A172 (cell line): ENCODE results near the gene KRT86. TPM values are rescaled to one million over a fixed set of nuclear protein-coding genes. Genes with fewer than 3 reads are reported as not detected.
"Not testable (repeated sequence)": the region's sequence is repeated elsewhere in the genome, so short reads cannot be mapped to it uniquely, and the experiment has no call there.

ENCODE experiments used
- DNase-seq: peaks from one replicate; pipeline ENCODE4 v3.0.0-alpha.2; 2015; ENCODE audit warnings: low spot score
- total RNA-seq: library from RNA; depleted of rRNA; stranded (reverse); fragments of >200 nt; shearing (Covaris generic); gene quantifications from 2 replicates; pipeline ENCODE4 v1.2.3, GENCODE V29; 2014

KRT86 gene
- total RNA-seq, 1 experiment from 2014 or later, result 1.6 TPM

DNA sequence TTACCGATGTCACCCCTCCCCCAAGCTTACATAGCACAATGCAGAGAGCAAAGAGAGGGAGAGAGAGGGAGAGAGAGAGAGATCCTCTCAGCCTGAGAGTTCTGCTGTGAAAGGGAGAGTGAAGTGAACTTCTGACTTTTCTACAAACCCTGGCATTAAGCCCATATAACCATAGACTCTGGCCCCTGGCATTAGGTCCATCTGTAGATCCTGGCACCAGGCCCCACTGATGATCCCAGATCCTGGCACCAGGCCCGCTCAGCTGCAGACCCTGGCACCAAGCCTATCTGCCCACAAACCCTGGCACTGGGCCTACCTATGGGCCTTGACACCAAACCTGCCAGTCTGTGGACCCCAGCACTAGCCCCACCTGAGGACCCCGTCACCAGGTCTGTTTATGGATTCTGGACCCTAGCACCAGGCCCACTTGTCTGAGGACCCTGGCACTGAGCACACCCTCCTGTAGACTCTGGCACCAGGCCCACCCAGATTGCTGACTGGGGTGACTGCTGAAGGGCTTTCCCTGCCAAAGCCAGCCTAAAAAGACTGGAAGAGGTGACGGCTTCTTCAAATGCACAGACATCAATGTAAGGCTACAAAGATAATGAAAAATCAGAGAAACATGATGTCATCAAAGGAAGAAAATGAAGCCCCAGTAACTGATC is 61.3 kb downstream of the KRT86 start:
- DNase-seq, result no peak

DNA sequence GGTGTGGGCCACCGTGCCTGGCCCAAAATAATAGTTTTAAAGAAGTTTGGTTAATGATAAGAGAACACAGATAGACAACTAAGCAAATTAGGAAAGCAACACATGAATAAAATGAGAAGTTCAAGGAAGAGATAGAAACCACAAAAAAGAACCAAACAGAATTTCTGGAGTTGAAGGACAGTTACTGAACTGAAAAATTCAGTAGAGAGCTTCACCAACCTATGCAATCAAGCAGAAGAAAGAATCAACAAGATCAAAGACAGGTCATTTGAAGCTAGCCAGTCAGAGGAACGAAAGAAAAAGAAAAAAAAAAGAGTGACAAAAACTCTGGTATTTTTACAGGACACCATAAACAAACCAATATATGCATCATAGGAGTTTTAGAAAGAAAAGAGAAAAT is 62.2 kb downstream of the KRT86 start:
- no peak for DNase-seq

DNA sequence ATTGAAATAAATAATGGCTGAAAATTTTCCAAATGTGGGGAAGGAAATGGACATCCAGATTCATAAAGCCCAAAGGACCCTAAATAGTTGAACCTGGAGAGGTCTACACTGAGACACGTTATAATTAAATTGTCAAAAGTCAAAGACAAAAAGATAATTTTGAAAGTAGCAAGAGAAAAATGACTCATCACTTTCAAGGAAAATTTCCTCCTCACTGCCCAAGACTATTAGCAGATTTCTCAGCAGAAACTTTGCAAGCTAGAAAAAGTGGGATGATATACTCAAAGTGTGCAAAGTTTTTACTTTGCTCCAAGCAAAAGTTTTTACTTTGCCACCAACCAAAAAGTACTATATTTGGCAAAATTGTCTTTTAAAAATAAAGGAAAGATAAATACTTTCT is 62.6 kb downstream of the KRT86 start:
- DNase-seq, result peak; percentile 40

DNA sequence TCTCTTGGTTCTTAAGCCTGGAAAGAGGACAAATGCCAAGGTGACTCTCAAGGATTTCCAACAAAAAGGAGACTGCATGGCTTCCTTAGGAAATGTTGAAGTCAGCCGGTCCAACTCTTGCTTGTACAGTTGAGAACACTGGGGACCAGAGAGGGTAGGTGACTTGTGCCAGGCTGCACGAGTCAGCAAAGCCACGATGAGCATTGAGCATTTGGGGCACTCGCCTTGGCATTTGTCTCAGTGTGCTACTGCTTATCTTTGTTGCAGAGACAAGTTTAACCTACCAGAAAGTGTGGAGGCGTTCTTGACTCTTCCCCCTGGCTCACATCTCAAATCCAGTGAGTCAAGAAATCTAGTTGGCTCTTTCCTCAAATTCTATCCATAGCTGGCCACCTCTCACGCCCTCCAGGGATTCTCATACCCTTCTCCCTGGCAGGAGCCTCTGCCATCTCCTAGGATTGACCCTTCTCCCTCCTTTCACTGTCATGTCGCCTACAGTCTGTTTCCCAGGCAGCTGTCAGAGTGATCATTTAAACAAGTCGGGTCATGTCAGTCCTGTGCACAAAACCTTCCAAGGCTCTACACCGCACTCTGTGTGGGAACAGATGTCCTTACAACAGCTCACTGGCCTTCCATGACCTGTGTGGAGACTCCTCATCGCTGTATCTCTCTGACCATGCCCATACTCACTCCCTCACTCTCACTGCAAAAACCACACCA is 64.0 kb downstream of the KRT86 start:
- no peak for DNase-seq

DNA sequence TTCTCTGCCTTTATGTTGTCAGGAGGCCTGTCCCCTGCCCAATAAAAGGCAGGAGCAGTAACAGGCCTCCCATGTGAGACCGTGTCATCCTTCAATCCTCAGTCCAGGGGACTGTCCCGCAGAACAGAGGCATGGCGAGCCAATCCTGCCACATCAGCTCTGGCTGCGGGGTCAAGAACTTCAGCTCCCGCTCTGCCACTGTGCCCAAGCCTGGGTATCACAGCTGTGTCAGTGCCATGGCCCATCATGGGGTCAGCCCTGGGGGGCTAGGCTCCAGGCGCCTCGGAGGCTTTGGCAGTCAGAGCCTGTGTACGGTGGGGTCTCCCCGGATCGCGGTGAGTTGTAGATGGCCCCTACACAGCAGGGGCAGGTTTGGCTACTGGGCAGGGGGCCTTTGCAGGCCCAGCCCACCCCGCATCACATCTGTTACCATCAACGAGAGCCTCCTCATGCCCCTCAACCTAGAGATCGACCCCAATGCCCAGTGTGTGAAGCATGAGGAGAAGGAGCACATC is 66.7 kb downstream of the KRT86 start:
- DNase-seq, result no peak

DNA sequence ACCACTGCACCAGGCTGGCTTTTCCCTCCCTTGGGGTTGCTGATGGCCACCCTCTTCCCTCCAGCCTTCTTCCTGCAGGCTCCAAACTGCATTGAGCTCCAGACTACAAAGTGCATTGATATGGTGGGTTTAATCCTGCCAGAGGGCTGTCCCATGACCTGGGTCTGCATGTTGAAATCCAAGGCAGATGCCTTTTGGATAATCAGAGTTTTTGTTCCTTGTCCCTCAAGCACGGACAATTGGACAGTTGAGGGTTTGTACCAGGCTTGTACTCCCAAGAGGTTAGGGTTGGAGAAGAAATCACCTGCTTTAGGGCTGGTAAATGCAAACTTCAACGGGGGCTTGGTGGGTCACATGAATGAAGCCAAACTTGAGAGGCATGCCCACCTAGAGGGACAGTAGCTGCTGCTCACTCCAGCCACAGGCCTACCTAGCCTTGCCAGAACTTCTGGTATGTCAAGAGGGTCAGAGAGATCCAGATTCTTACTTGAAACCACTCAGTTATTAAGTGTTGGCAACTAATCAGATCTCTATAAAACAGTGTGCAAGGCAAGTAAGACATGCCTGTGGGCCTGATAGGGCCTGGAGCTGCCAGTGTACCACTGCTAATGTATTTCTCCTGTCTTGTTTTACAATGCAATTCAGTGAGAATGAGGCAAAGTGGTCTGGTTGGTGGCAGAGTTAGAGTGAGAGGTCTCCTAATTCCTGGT is 68.5 kb downstream of the KRT86 start:
- DNase-seq, result no peak

DNA sequence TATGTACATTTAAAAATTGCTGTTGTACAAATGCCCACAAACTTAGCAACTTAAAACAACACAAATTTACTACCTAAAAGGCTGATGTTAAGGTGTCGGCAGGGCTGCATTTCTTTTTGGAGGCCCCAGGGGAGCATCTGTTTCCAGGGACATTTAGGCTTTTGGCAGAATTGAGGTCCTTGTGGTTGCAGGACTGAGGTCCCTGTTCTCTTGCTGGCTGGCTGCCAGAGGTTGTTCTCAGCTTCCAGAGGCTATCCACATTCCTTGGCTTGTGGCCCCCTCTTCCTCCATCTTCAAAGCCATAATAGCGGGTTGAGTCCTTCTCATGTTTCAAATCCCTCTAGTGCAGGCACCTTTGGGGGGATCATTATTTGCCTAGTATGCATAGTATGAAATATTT is 69.1 kb downstream of the KRT86 start:
- no peak for DNase-seq

DNA sequence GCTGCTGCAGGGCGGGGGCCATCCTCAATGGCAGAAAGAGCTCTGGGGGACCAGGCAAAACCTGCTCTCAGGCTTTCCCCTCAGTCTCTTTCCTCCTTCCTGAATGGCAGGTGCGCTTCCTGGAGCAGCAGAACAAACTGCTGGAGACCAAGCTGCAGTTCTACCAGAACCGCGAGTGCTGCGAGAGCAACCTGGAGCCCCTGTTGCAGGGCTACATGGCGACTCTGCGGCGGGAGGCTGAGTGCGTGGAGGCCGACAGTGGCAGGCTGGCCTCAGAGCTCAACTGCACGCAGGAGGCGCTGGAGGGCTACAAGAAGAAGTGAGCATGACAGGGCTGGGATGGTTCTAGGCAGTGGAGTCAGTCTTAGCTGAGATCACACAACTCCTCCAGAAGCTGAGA is 69.7 kb downstream of the KRT86 start:
- DNase-seq, result no peak

DNA sequence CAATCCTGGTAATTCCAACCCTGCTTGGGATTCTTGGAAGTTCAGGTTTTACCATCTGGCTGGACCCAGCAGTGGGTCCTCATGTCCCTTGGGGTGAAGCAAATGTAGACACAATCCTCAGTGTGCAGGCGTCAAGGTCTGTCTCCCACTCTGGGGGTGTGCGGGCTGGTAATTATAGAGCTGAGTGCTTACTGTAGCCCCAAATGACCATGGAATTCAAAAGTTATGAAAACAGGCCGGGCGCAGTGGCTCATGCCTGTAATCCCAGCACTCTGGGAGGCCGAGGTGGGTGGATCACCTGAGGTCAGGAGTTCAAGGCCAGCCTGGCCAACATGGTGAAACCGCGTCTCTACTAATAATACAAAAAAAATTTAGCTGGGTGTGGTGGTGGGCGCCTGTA is 70.6 kb downstream of the KRT86 start:
- not testable (repeated sequence) for DNase-seq

DNA sequence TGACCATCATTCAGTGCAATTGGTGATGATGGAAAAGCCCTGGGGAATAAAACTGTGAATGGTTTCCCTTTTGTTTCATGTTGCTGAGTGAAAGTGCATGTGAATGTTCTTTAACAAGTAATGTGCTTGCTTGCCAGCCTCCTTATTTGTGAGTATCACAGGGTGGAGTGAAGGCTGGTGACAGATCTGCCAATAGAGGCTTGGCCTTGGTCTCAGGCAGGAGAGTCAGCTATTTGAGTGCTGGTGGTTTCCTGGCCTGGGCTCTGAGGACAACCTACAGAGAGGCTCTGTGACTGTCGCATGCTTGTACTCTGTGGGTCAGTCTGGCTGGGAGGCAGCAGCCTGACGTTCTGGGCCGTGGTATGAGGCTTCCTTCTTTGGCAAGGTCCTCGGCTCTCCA is 72.1 kb downstream of the KRT86 start:
- no peak for DNase-seq

DNA sequence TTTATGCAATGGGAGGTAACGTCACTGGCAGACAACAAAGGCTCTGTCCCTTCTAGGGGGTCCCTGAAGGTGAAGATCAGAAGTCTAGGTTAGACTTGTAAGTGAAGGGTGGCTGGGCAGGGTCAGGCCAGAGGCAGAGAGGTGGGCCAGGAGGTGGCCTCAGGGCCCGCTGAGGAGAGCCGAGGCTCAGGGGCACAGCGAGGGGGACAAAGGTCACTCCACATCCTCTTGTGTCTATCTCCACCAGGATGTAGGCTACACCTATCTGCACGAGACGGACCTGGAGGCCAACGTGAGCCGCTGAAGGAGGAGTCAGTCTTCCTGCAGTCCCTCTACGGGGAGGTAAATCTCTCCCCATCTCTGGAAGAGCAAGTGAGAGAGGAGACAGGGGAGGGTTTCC is 72.6 kb downstream of the KRT86 start:
- DNase-seq, result no peak

DNA sequence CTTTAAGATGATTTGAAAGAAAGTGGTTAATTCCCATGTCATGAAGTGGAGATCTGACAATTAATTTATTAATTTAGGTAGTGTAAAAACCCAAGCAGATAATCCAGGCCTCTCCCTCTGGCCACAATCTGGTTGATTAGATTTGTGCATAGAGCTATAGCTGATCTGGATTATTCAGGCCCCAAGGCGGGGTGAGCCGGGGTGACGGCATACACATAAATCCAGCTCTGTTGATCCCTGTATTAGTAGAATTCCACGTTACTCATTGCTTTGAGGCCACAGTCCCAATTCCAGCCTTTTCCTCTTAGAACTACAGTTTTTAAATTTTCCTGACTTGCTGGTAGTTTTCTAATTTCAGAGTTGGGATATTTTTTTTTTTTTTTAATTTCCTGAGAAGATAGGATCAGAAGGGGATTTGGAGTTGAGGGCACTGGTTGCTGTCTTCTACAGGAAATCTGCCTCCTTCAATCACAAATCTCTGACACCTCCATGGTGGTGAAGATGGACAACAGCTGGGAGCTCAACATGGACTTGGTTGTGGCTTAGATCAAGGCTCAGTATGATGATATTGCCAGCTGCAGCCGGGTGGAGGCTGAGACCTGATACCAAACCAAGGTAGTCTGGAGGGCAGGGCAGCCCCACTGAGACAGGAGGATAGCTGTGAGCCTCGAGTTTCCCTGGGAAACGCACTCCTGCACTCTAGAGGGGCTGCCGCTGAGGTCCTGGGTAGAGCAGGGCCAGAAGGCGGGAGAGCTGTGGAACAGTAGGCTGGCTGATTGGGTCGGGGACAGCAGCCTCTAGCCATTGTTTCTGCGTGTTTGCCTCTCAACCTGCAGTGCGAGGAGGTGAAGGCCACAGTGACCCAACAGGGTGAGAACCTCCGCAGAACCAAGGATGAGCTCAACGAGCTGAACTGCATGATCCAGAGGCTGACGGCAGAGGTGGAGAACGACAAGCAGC is 73.4 kb downstream of the KRT86 start:
- no peak for DNase-seq

DNA sequence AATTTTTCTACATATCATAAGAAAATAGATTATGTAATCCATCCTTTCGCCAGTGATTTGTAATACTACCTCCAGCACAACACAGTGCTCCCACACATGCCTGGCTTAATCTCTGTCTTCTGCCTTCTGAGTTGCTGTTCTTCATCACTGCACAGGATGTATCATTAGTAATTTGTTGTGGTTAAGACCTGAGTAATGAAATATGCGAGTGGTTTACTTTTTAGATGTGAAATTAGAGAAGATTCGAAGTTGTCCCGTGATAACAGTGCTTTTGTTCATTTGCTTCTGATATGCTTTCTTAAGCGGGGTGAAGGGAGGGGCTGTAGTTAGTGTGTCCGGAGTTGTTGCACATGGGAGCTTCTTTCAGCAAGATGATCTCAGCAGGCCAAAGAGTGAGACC is 74.8 kb downstream of the KRT86 start:
- no peak for DNase-seq

DNA sequence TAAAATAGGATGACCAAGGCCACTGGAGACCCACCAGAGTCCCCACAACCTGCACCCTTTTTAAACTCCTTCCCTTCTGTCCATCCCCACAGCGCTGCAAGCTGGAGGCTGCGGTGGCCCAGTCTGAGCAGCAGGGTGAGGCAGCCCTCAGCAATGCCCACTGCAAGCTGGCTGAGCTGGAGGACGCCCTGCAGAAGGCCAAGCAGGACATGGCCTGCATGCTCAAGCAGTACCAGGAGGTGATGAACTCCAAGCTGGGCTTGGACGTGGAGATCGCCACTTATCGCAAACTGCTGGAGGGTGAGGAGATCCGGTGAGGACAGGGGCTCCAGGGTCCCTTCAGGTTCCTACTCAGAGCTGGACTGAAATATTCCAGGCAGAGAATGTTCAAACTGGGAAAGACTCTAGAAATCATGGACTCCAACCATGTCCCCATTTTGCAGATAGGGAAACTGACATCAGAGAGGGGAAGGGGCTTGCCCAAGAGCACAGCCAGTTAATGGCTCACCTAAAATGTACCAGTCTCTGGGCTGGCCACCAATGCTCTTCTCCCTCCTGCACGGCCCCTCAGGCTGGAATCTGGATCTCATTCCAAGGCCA is 75.7 kb downstream of the KRT86 start:
- no peak for DNase-seq

DNA sequence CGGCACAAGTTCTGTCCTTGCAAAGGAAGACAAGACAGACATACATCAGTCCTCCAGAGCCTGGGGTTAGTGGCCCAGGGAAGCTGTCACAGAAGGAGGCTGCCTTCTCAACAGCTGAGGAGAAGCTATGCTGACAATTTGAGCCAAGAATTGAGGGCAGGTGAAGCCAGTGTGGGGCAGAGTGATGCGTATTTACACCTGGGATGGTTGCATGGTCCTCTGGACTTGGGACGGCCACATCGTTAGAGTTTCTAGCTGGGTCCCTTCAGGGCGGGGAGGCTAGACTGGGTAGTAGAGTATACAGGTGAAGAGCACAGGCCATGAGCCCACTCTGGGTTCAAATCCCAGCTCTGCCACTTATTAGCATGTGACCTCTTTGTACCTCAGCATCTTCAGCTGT is 76.3 kb downstream of the KRT86 start:
- no peak for DNase-seq

DNA sequence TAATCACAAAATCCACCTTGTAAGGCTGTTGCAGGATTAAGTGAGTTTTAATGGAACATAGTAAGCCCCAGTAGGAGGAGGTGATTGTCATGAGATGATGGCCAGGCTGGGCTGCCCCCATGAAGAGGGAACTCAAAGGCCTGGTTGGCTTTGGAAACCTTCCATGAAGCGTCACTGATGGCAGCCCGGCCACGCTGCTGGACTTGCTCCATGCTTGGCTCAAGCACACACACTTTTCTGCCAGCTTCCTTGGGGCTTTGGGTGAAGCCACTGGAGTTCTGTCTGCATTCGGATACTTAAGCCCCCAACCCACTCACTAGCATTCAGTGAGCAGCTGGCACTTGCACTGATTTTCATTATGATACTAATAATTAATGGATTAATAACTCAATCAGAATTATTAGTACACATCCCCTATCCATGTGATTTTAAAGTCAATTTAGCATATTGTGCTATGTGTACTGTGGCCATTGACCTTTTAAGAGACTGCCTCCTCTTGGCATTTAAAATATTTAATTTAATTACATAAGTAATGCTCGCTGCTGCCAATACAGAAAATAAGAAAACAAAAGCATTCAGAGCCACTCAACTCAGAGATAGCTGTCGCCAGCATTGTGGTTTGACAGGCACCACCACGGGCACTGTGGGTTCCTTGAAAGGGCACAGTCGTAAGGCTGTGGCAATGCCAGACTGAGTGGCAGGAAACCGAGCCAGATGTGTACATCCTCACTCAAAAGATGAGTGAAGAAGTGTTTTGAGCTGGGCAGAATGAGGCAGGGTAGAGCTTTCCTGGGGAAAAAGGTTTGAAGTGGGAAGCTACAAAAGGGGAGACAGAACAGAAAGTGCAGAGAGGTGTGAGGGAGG is 77.0 kb downstream of the KRT86 start:
- DNase-seq, result no peak

DNA sequence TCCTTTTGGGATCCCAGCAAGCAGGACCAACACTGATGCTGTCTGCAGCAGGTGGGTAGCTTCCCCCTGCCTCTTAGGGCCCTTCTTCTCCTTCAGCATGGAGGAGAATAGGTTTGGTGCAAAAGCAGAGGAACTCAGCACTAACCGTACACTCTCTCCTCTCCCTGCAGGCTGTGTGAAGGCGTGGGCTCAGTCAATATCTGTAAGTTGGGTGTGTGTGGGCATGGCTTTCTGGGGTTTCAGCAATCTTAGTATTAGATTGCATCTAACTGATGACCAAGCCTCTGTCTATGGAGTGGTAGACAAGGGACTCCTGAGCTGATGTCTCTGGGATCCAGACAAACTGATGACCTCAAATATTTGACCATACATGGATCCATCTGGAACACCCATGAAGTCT is 78.5 kb downstream of the KRT86 start:
- no peak for DNase-seq

DNA sequence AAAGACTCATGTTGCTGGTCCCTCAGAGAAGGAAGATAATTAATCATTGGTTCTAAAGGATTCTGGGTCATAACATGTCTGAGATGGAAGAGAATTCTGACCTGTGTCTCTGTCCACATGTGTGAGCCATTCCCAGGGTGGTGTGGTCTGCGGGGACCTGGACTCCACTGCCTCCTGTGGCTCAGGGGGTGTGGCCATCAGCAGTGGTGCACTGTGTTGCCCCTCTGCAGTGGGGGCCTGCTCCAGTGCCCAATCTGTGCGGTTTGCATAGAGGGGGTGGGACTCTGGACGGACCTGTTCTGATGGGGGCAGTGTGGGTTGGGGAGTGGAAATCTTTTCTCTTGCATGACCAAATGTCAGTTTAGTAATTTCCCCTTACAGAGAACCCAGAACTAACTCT is 79.3 kb downstream of the KRT86 start:
- DNase-seq, result no peak

DNA sequence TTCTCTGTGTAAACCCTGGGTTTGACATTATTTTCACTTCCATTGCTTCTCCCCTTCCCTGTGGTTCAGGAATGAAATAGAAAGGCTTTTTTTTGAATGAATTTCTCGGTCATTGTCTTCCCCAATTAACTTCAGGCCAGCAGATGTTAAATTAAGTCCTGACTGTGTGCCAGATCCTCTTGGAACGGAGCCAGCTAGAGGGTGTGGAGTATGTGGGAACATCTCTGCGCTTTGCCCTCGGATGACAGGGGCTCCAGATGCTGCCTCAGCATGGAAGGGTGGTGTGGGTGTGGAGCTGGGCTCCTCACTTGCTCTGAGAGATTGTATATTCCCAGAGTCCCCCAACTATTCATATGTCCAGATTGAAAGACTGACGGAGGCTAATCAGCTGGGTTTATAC is 79.8 kb downstream of the KRT86 start:
- DNase-seq, result no peak

DNA sequence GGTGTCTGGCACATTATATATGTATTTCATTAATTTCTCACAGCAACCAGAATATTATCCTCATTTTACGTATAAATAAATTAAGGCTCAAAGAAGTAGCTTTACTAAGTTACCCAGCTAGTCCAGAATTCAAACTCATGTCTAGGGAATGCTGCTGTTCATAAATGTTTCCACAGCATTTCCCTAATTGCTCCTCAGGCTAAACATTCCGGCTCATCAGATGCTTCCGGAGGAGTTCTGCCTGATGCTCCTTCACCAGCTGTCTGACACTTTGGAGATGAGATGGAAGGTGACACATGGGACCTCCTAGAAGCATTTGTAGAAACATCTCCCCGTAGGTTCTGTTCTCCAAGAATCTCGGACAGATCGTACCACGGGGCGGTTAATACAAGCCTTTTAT is 80.7 kb downstream of the KRT86 start:
- DNase-seq, result no peak
